Adrenal gland (tissue), 12 donors: ENCODE results near the gene PTK7. TPM values are rescaled to one million over a fixed set of nuclear protein-coding genes. Genes with fewer than 3 reads are reported as not detected.

Experiments
- DNase-seq, 7 donors: peaks; one replicate each; pipeline ENCODE4 v3.0.0-alpha.2; 2019 to 2020
- H3K27ac ChIP-seq, 5 donors: fragments of 200-600 bp; sonication (generic) in 4 of 5; 1 replicate in 3 of 5; 2 replicates in 2 of 5; pipeline versions ENCODE4 v1.5.1 to v1.8.0; 2016 to 2020; ENCODE audit warnings: mild to moderate bottlenecking in 1 of 5
- H3K27me3 ChIP-seq: fragments of 200-600 bp; 2 replicates; pipeline ENCODE4 v1.8.0; 2021
- H3K36me3 ChIP-seq, 2 donors: fragments of 200-600 bp; replicated peaks in 1 of 2; 1 replicate in 1 of 2; 2 replicates in 1 of 2; pipeline versions ENCODE4 v1.5.1 to v1.8.0; 2018 to 2022
- H3K4me1 ChIP-seq, 2 donors: fragments of 200-600 bp; replicated peaks in 1 of 2; 1 replicate in 1 of 2; 2 replicates in 1 of 2; pipeline versions ENCODE4 v1.5.1 to v1.8.0; 2018 to 2021
- H3K4me3 ChIP-seq, 4 donors: fragments of 200-600 bp; sonication (generic) in 3 of 4; one replicate each; pipeline ENCODE4 v1.5.1; 2016 to 2018
- H3K9me3 ChIP-seq, 3 donors: fragments of 200-600 bp; sonication (generic) in 1 of 3; replicated peaks in 1 of 3; 1 replicate in 2 of 3; 2 replicates in 1 of 3; pipeline versions ENCODE4 v1.5.1 to v1.8.0; 2016 to 2021
- POLR2A ChIP-seq, 2 donors: fragments of 450-650 bp; IDR thresholded peaks; one replicate each; pipeline ENCODE4 v1.6.1; 2017; ENCODE audit warnings: antibody characterized with exemption in 2 of 2, mild to moderate bottlenecking in 2 of 2, moderate library complexity in 1 of 2
- WGBS, 4 donors: extraction: QIAGEN DNeasy Blood & Tissue Kit in 2 of 4; methylation state at CpG; one replicate each; pipeline versions ENCODE4 v1.1.5 to v1.1.7; 2013 to 2017; 5-methylcytosine and 5-hydroxymethylcytosine counted together
- intact Hi-C, 2 donors: fragments of 100-400 bp; cut with DNase I; formaldehyde crosslinking; loops; one replicate each; pipeline versions ENCODE4 v1.14.1 to v1.15.0; 2022 to 2023
- polyA plus RNA-seq, 3 donors: library from polyadenylated mRNA; stranded (reverse); fragments of 200-250 nt in 2 of 3; fragments of 350-450 nt in 1 of 3; fragmentation: Illumina TruSeq in 1 of 3; extraction: RNeasy Lipid Tissue Mini Kit (QIAGEN cat#74804) in 1 of 3; gene quantifications; one replicate each; pipeline ENCODE4 v1.2.3, GENCODE V29; 2013 to 2014
- total RNA-seq, 9 donors: library from RNA; depleted of rRNA in 4 of 9; stranded (reverse); fragments of >200 nt in 4 of 9; fragments of 120-200 nt in 1 of 9; fragmentation: NEBNext Ultra II Directional in 1 of 9; extraction: Animal tissue kit (Norgen Biotek cat#: 25700) in 1 of 9; gene quantifications; one replicate each; pipeline versions ENCODE4 v1.1.0 to v1.2.4, GENCODE V29; 2013 to 2023
- TF ChIP-seq, protein P1 (sequence below), 6 experiments: fragments of 450-650 bp in 4 of 6; fragments of 200-600 bp in 2 of 6; sonication (generic) in 1 of 6; IDR thresholded peaks; 1 replicate in 5 of 6; 2 replicates in 1 of 6; pipeline versions ENCODE4 v1.5.1 to v1.8.0; 2016 to 2021; ENCODE audit warnings: antibody characterized with exemption in 6 of 6, mild to moderate bottlenecking in 2 of 6, moderate library complexity in 1 of 6
- donor health status: healthy with polysubstance abuse.
- donor health status: Bipolar disorder and iron deficiency.
- donor health status: DM: yes; HTN: yes; CAD: no.
- donor health status: DM: no; HTN: no; CAD: no.
- donor health status: DM: no; HTN: no; CAD: no.
- donor health status: DM: yes; HTN: yes; CAD: no.

Gene PTK7
- total and polyA plus RNA-seq, 12 donors = 2.8 to 16.7 (median 8.2) TPM

DNA sequence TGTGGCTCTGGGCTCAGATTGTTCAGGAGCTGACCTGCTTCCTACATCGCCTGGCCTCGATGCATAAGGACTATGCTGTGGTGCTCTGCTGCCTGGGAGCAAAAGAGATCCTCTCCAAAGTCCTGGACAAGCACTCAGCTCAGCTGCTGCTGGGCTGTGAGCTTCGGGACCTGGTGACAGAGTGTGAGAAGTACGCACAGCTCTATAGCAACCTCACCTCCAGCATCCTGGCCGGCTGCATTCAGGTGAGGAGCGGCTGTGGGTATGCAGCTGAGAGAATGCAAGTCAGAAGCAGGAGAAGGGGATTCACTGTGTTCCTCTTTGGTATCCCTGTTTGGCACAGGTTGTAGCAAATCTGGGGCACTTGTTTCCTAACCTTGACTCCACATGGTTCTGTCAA is 123.8 kb downstream of the PTK7 start:
- intact Hi-C loops = no loop called here
- TF ChIP-seq POLR2A (IDR thresholded peaks at IDR 0.05) = no peak
- Histone ChIP-seq H3K27me3 (no peaks in the 10 kb centered on the region), H3K27ac (no peak overlapping the region), H3K4me3 (no peak overlapping the region), H3K36me3 (peaks cover 0 to 56% of the 10 kb centered on the region in 2 donors), H3K9me3 (no peaks in the 10 kb centered on the region), H3K4me1 (no peaks in the 10 kb centered on the region)
- 72 to 90% (median 88%) methylated on average over 2 to 6 of the region's 6 CpGs for WGBS, 4 donors
- no peak for DNase-seq

DNA sequence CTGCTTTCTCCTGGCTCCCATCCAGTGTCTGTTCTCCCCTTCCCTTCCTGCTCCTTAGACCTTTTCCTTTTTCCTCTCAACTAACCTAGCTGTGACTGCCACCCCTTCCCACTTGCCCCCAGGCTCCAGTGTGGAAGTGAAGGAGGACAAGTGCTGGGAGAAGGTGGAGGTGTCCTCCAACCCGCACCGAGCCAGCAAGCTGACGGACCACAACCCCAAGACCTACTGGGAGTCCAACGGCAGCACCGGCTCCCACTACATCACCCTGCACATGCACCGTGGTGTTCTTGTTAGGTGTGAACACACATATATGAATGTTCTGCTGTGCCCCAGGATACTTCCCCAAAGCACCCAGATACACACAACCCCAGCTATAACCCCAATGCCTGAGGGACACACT is 124.4 kb downstream of the PTK7 start:
- no peaks in the 10 kb centered on the region for H3K9me3 ChIP-seq
- peaks cover 0 to 50% of the 10 kb centered on the region in 2 donors for H3K36me3 ChIP-seq
- H3K27ac ChIP-seq = no peak overlapping the region
- TF ChIP-seq POLR2A (IDR thresholded peaks at IDR 0.05) = no peak
- TF ChIP-seq, protein P1, sequence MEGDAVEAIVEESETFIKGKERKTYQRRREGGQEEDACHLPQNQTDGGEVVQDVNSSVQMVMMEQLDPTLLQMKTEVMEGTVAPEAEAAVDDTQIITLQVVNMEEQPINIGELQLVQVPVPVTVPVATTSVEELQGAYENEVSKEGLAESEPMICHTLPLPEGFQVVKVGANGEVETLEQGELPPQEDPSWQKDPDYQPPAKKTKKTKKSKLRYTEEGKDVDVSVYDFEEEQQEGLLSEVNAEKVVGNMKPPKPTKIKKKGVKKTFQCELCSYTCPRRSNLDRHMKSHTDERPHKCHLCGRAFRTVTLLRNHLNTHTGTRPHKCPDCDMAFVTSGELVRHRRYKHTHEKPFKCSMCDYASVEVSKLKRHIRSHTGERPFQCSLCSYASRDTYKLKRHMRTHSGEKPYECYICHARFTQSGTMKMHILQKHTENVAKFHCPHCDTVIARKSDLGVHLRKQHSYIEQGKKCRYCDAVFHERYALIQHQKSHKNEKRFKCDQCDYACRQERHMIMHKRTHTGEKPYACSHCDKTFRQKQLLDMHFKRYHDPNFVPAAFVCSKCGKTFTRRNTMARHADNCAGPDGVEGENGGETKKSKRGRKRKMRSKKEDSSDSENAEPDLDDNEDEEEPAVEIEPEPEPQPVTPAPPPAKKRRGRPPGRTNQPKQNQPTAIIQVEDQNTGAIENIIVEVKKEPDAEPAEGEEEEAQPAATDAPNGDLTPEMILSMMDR (IDR thresholded peaks at IDR 0.05) = no peak
- no peak overlapping the region for H3K4me3 ChIP-seq
- intact Hi-C loops = no loop called here
- no peak for DNase-seq
- WGBS, 4 donors = 87 to 100% (median 96%) methylated on average over 4 to 6 of the region's 6 CpGs
- H3K27me3 ChIP-seq = no peaks in the 10 kb centered on the region
- H3K4me1 ChIP-seq = no peaks in the 10 kb centered on the region

DNA sequence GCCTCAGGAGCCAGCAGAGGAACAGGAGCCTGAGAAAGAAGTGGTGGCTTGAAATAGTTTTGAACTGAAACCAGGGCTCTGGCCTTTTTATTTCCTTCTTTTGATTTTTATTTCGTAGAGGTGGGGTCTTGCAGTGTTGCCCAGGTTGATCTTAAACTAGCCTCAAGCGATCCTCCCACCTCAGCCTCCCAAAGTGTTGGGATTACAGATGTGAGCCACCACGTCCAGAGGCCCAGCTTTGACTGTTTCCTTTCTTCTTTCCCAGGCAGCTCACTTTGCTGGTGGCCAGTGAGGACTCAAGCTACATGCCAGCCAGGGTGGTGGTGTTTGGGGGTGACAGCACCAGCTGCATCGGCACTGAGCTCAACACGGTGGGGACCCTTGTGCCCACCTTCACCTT is 126.3 kb downstream of the PTK7 start:
- Histone ChIP-seq H3K27ac (no peak overlapping the region), H3K9me3 (no peaks in the 10 kb centered on the region), H3K4me1 (no peaks in the 10 kb centered on the region), H3K27me3 (no peaks in the 10 kb centered on the region), H3K36me3 (peaks cover 0 to 31% of the 10 kb centered on the region in 2 donors), H3K4me3 (no peak overlapping the region)
- DNase-seq = no peak
- TF ChIP-seq, protein P1 (IDR thresholded peaks at IDR 0.05) = no peak
- no peak for TF ChIP-seq POLR2A (IDR thresholded peaks at IDR 0.05)
- intact Hi-C loops = no loop called here
- WGBS, 4 donors = 81 to 96% (median 87%) methylated on average over 3 to 5 of the region's 5 CpGs

DNA sequence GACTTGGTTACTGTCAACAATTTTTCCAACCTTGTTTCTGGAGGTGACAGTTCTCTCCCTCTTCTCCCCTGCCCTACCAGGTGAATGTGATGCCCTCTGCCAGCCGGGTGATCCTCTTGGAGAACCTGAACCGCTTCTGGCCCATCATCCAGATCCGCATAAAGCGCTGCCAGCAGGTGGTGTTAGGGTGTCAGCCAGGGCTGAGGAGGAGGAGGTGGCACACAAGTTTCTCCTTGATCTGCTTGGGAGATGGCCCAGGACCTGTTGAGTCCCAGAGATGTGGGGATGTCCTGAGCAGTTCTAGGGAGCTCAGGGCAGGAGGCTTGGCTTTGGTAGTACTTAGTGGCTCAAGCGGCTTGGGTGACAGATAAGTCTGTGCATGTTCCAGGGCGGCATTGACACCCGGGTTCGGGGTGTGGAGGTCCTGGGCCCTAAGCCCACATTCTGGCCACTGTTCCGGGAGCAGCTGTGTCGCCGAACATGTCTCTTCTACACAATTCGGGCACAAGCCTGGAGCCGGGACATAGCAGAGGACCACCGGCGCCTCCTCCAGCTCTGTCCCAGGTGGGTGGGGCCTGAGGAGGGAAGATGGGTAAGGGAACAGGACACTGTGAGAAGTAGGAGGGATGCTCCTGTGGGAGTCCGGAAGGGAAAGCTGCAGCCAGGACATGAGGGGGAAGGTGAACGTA is 127.1 kb downstream of the PTK7 start:
- DNase-seq = no peak
- H3K36me3 ChIP-seq = peaks cover 0 to 24% of the 10 kb centered on the region in 2 donors
- no peak for TF ChIP-seq POLR2A (IDR thresholded peaks at IDR 0.05)
- TF ChIP-seq, protein P1 (IDR thresholded peaks at IDR 0.05) = no peak

DNA sequence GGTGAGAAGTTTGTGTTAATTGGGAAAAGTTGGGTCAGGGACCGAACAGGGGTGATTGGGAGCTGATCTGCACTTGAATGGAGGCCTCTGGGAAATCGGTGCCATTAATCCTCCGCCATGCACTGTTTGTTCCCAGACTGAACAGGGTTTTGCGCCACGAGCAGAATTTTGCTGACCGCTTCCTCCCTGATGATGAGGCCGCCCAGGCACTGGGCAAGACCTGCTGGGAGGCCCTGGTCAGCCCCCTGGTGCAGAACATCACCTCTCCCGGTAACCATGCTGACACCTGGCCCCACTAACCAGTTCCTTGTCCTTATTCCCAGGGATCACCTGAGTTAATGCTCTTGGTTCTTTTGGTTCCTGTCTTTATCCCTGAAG is 127.6 kb downstream of the PTK7 start:
- H3K36me3 ChIP-seq = peaks cover 0 to 19% of the 10 kb centered on the region in 2 donors
- TF ChIP-seq, protein P1 (IDR thresholded peaks at IDR 0.05) = no peak
- TF ChIP-seq POLR2A (IDR thresholded peaks at IDR 0.05) = no peak
- intact Hi-C loops = no loop called here
- H3K4me3 ChIP-seq = no peak overlapping the region
- WGBS, 4 donors = 85 to 96% (median 89%) methylated on average over 7 to 8 of the region's 8 CpGs
- H3K27ac ChIP-seq = no peak overlapping the region
- no peak for DNase-seq
- H3K27me3 ChIP-seq = no peaks in the 10 kb centered on the region
- H3K9me3 ChIP-seq = no peaks in the 10 kb centered on the region
- H3K4me1 ChIP-seq = no peaks in the 10 kb centered on the region

More for the DNA sequence above, 127.1 kb downstream of the PTK7 start:
- intact Hi-C loops = no loop called here
- Histone ChIP-seq H3K27ac (no peak overlapping the region), H3K9me3 (no peaks in the 10 kb centered on the region), H3K27me3 (no peaks in the 10 kb centered on the region), H3K4me1 (no peaks in the 10 kb centered on the region), H3K4me3 (no peak overlapping the region)
- 92 to 95% (median 93%) methylated on average over 14 to 17 of the region's 17 CpGs for whole genome bisulfite sequencing, 4 donors
